SK-MEL-5 (cell line): ENCODE measurements around the gene HMCES. TPM values are rescaled to one million over a fixed set of nuclear protein-coding genes. Genes with fewer than 3 reads are reported as not detected.
"Not testable (repeated sequence)": the region's sequence is repeated elsewhere in the genome, so short reads cannot be mapped to it uniquely, and the experiment has no call there.

ENCODE experiments used
- DNase-seq: peaks from one replicate; pipeline ENCODE4 v3.0.0-alpha.2; 2016; ENCODE audit warnings: low read depth, low spot score
- in situ Hi-C: cut with HindIII; loops from 2 replicates; pipeline ENCODE4 v1.10.0; 2016; ENCODE audit warnings: low sequenced_read_pairs, high pct_unique_total_duplicates, low pct_unique_long_range_greater_than_20kb
- total RNA-seq: library from RNA; depleted of rRNA; stranded (reverse); fragments of >200 nt; shearing (Covaris generic); gene quantifications from 2 replicates; pipeline ENCODE4 v1.2.3, GENCODE V29; 2014

Gene HMCES
- total RNA-seq, 1 experiment from 2014 or later: 20.5 TPM

GRCh38 chr3:129252748-129253147, 25.9 kb upstream of the HMCES start:
- no peak for DNase-seq
- in situ Hi-C loops: no loop called here

DNA sequence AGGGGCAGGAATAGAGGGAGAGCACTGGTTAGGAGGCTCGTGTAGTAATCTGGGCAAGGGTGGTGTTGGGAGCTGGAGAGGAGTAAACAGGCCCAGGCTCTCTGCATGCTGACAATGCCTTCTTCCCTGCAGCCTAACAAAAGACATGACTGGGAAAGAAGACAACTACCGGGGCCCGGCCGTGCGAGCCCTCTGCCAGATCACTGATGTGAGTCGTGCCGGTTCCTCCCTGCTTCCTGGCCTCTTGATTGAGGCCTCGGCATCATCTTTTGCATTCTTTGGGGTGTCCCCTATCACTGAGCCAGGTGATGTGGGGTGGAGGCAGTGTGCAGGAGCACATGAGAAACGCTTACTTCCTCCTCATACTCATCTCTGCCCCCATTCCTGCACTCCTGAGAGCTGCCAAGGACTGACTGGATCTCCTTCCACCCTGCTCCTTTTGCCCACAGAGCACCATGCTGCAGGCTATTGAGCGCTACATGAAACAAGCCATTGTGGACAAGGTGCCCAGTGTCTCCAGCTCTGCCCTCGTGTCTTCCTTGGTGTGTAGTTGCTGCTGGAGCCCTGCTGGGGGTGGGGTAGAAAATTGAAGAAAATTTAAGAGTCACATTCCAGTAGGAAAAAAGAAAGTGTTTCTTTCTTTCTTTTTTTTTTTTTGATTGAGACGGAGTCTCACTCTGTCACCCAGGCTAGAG, 24.0 kb upstream of the HMCES start:
- in situ Hi-C loops: no loop called here

DNA sequence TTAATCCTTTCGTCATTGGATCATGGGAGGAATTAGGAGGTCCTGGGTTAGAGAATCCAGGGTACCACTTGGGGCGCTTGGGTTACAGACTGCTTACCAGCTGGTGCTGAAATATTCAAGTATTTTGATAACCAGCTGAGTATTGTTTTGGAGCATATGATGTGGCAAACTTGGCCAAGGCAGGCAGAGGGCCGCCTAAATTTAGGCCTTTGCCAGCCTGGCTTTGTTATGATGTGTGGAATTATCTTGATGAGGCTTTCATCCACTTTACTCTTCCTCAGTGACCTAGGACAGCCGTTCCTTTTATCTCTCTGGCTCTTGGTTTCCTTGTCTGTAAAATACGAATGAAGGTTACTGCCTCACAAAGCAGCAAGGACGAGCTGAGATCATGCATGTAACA, 22.4 kb upstream of the HMCES start:
- in situ Hi-C loops: no loop called here
- DNase-seq: no peak

More for the DNA sequence above, 24.0 kb upstream of the HMCES start:
- DNase-seq: peak; percentile 96

- DNase-seq: no peak
- in situ Hi-C loops: no loop called here
Observed at GRCh38 chr3:129257609-129258008, 21.1 kb upstream of the HMCES start.

GRCh38 chr3:129259612-129260477, 18.8 kb upstream of the HMCES start:
- DNase-seq: no peak
- in situ Hi-C loops: no loop called here

GRCh38 chr3:129260606-129261005, 18.1 kb upstream of the HMCES start:
- no peak for DNase-seq
- in situ Hi-C loops: no loop called here

DNA sequence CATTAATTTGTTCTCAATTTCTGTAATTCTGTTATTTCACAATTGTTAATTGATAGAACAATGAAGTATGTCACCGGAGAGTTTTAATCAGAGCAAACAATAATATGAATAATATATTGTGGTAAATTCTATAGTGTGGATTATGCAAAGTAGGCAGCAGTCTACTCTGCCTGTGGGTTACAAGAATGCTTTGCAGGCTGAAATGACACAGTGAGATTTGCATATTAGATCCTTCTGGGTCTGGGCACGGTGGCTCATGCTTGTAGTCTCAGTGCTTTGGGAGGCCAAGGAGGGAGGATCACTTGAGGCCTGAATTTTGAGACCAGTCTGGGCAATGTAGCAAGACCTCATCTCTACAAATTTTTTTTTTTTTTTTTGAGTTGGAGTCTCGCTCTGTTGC, 16.8 kb upstream of the HMCES start:
- in situ Hi-C loops: no loop called here
- DNase-seq: no peak

DNA sequence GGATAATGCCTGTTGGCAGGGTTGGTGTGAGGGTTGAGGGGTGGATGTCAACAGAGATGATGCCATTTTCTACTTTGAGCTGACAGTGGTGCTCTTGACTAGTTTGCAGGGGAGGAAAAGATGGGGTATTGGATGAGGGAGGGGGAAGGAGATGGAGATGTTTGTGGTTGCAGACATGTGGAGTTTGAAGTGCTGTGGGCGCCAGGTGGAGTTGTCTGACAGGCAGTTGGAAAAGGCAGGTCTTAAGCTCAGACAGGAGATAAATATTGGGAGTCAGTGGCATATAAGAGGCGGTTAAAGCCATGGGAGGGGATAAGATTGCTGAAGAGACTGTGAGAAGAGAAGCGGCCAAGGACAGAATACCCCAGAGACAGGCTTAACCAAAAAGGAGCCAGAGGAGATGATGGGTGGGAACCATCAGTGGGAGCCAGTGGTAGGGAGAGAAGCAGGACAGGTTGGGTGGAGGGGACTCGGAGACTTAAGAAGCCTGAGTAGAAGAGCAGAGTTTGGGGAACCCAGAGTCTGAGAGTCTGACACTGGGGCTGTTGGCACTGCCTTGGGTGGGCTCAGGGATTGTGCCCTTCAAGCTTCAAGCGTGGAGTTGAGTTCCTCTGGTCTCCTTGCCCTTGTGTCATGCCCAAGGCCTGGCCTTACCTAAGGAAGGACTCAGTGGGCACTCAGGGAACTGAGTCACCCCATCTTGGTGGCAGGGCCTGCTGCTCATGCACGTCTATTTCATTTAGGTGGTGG, 15.3 kb upstream of the HMCES start:
- in situ Hi-C loops: no loop called here
- no peak for DNase-seq

DNA sequence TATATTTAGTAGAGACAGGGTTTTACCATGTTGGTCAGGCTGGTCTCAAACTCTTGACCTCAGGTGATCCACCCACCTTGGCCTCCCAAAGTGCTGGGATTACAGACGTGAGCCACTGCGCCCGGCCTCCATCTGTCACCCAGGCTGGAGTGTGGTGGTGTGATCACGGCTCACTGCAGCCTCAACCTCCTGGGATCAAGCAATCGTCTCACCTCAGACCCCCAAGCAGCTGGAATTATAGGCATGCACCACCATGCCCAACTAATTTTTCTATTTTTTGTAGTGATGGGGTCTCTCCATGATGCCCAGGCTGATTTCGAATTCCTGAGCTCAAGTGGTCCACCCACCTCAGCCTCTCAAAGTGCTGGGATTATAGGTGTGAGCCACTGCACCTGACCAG, 13.7 kb upstream of the HMCES start:
- in situ Hi-C loops, DNase-seq: not testable (repeated sequence)

- in situ Hi-C loops: no loop called here
- DNase-seq: no peak
Observed at GRCh38 chr3:129266651-129267050, 12.0 kb upstream of the HMCES start.

DNA sequence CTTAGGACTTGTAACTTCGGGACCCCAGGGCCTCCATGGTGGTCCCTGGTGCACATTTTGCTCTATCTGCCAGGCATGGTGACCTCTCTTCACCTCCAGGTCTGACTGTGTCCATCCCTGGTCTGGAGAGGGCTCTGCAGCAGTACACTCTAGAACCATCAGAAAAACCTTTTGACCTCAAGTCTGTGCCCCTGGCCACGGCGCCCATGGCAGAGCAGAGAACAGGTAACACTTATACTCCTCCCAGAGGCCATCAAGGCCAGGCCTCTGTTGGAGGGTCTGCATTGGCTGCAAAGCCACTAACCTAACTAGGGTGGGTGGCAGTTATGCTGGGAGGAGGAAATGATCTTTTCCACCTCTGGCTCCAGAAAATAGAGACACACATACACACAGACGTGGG, 10.3 kb upstream of the HMCES start:
- in situ Hi-C loops: no loop called here
- no peak for DNase-seq

DNA sequence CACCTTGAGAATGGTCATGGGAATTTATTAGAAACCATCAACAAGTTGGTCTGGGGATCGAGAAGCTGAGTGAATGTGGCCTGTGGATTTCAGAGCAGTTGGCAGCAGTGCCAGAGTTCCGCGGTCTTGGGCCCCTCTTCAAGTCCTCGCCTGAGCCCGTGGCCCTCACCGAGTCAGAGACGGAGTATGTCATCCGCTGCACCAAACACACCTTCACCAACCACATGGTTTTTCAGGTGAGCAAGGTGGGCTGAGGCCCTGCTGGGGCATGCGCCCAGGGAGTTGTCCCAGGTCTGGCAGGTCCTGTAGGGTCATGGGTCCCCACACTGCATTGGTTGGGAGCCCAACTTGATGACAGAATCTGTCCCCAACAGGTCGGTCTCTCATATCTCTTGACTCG, 7.0 kb upstream of the HMCES start:
- DNase-seq: no peak
- in situ Hi-C loops: no loop called here

DNA sequence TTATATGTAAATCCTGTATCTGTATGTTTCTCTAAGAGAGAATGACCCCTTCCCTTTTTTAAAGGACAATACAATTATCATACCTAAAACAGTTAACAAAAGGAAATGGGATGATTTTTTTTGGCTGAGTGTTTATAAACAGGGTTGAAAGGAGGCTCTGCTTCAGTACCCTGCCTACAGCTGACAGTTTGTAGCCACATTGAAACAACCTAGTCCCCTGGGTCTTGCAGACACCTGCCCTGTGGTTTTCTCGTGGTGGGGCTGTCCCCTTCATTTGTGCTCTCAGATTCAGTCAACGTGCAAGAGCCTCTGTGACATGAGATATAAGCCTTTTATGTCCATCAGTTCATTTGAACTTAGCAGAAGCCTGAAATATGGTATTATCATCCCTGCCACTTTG, 2.3 kb upstream of the HMCES start:
- in situ Hi-C loops: no loop called here
- DNase-seq: no peak

DNA sequence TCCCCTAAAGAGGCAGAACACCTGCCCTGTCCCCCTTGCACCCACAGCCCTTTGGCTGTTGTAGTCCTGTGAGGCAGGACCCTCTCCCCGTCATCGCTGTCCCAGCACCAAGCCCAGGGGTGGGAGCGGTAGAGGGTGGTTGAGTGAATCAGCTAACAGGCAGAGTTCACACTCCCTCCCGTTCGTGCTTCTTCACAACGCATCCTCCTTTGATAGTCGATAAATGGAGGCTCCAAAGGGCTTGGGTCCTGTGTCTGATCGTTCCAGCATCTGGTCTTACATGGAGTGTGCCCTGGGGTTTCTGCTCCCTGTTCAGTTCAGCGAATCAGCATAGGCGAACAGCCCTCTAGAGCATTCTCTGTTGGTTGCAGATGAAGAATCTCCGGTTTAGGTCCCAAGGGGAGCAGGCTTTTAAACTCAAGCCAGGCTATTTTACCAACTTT, 820 bp upstream of the HMCES start:
- in situ Hi-C loops: no loop called here
- DNase-seq: peak; percentile 41

- in situ Hi-C loops: no loop called here
- peak; percentile 50 for DNase-seq
Observed at GRCh38 chr3:129278966-129279906, 566 bp downstream of the HMCES start.

- in situ Hi-C loops: no loop called here
Observed at GRCh38 chr3:129280183-129280582, 1.5 kb downstream of the HMCES start.

DNA sequence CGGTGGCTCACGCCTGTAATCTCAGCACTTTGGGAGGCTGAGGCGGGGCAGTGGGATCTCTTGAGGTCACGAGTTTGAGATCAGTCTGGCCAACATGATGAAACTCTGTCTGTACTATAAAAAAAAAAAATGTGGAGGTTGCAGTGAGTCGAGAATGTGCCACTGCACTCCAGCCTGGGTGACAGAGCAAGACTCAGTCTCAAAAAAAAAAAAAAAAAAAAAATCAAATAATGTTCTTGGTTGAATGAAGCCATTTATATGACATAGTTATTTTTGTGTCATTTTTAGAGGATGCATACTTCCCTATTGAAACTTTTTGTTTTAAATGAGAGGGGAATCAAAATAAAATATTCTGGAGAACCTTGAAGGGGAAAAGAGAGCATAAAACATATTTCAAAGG, 3.1 kb downstream of the HMCES start:
- in situ Hi-C loops: no loop called here
- no peak for DNase-seq

More at GRCh38 chr3:129280183-129280582, 1.5 kb downstream of the HMCES start:
- DNase-seq: no peak
